Smooth muscle cell (in vitro differentiated cells): Measurements from ENCODE around the gene ZHX3. TPM values are rescaled to one million over a fixed set of nuclear protein-coding genes. Genes with fewer than 3 reads are reported as not detected.

ENCODE experiments used
- DNase-seq: peaks from one replicate; lab custom pipeline; 2025; ENCODE audit not compliant: unreplicated experiment; lab: John Stamatoyannopoulos, UW
- H2AFZ ChIP-seq: fragments of 200-600 bp; sonication (generic); 2 replicates; pipeline ENCODE4 v1.6.0; 2016; ENCODE audit warnings: antibody characterized with exemption, low read depth, mild to moderate bottlenecking
- H3F3A ChIP-seq: fragments of 200-600 bp; sonication (generic); 2 replicates; pipeline ENCODE4 v1.6.0; 2017; ENCODE audit warnings: antibody characterized with exemption, low read depth
- H3K27ac ChIP-seq: fragments of 200-600 bp; sonication (generic); 2 replicates; pipeline ENCODE4 v1.5.1; 2016; ENCODE audit warnings: low read depth, mild to moderate bottlenecking
- H3K27me3 ChIP-seq: fragments of 200-600 bp; sonication (generic); 2 replicates; pipeline ENCODE4 v1.6.1; 2016; ENCODE audit warnings: low read depth, mild to moderate bottlenecking
- H3K36me3 ChIP-seq: fragments of 200-600 bp; sonication (generic); 2 replicates; pipeline ENCODE4 v1.5.1; 2016; ENCODE audit warnings: low read depth
- H3K4me1 ChIP-seq: fragments of 200-600 bp; sonication (generic); 2 replicates; pipeline ENCODE4 v1.5.1; 2016; ENCODE audit warnings: low read depth
- H3K4me2 ChIP-seq: fragments of 200-600 bp; sonication (generic); 2 replicates; pipeline ENCODE4 v1.6.0; 2016; ENCODE audit warnings: mild to moderate bottlenecking
- H3K4me3 ChIP-seq: fragments of 200-600 bp; sonication (generic); 2 replicates; pipeline ENCODE4 v1.5.1; 2016; ENCODE audit warnings: mild to moderate bottlenecking
- H3K79me2 ChIP-seq: fragments of 200-600 bp; sonication (generic); 2 replicates; pipeline ENCODE4 v1.6.0; 2016; ENCODE audit warnings: low read depth, mild to moderate bottlenecking
- H3K9ac ChIP-seq: fragments of 200-600 bp; sonication (generic); 2 replicates; pipeline ENCODE4 v1.6.0; 2016; ENCODE audit warnings: low read depth
- H3K9me3 ChIP-seq: fragments of 200-600 bp; sonication (generic); replicated peaks from 2 replicates; pipeline ENCODE4 v1.5.1; 2016; ENCODE audit warnings: low read depth
- H4K20me1 ChIP-seq: fragments of 200-600 bp; sonication (generic); 2 replicates; pipeline ENCODE4 v1.6.0; 2016; ENCODE audit warnings: low read depth
- CTCF ChIP-seq: fragments of 200-600 bp; sonication (generic); IDR thresholded peaks from 2 replicates; pipeline ENCODE4 v1.5.1; 2017; ENCODE audit warnings: borderline replicate concordance, mild to moderate bottlenecking, antibody characterized with exemption; ENCODE audit not compliant: insufficient read depth, poor library complexity, severe bottlenecking
- WGBS: methylation state at CpG from one replicate; pipeline ENCODE4 v1.1.7; 2016; ENCODE audit warnings: low lambda C conversion rate; 5-methylcytosine and 5-hydroxymethylcytosine counted together
- polyA plus RNA-seq: library from polyadenylated mRNA; unstranded; fragments of >200 nt; fragmentation: Nextera tagmentation; extraction: Ambion mirVana; gene quantifications from 2 replicates; pipeline ENCODE4 v1.2.1, GENCODE V29; 2016
- total RNA-seq: library from RNA; depleted of rRNA; stranded (reverse); fragments of >200 nt; gene quantifications from 2 replicates; pipeline ENCODE4 v1.2.3, GENCODE V29; 2014

The ZHX3 gene
- total and polyA plus RNA-seq, 2 experiments from 2014 or later, result 10.1 to 17.1 TPM

GRCh38 chr20:41172296-41173140 lies 145.0 kb downstream of the ZHX3 start:
- Histone ChIP-seq H3K36me3 (no peaks in the 10 kb centered on the region), H3K9ac (no peak overlapping the region), H3K4me1 (peaks cover 14% of the 10 kb centered on the region), H2AFZ (no peak overlapping the region), H3K4me3 (no peak overlapping the region), H3K79me2 (no peaks in the 10 kb centered on the region), H3K27ac (no peak overlapping the region), H3F3A (peaks cover 10% of the 10 kb centered on the region), H3K9me3 (no peaks in the 10 kb centered on the region), H3K4me2 (no peak overlapping the region), H4K20me1 (peaks cover 22% of the 10 kb centered on the region), H3K27me3 (no peaks in the 10 kb centered on the region)
- TF ChIP-seq CTCF, result no peak
- no peak for DNase-seq
- whole genome bisulfite sequencing, result 89% methylated on average over 18 of the region's 18 CpGs

GRCh38 chr20:41171736-41172295 lies 145.7 kb downstream of the ZHX3 start:
- no peak overlapping the region for H3K27ac ChIP-seq
- H3K4me2 ChIP-seq, result no peak overlapping the region
- no peaks in the 10 kb centered on the region for H3K36me3 ChIP-seq
- H2AFZ ChIP-seq, result no peak overlapping the region
- no peak for TF ChIP-seq CTCF
- no peaks in the 10 kb centered on the region for H3K27me3 ChIP-seq
- peaks cover 22% of the 10 kb centered on the region for H4K20me1 ChIP-seq
- no peaks in the 10 kb centered on the region for H3K9me3 ChIP-seq
- H3K4me1 ChIP-seq, result peaks cover 14% of the 10 kb centered on the region
- WGBS, result 85% methylated on average over 3 of the region's 3 CpGs
- H3K4me3 ChIP-seq, result no peak overlapping the region
- H3F3A ChIP-seq, result peaks cover 10% of the 10 kb centered on the region
- DNase-seq, result no peak
- no peak overlapping the region for H3K9ac ChIP-seq
- no peaks in the 10 kb centered on the region for H3K79me2 ChIP-seq

- 95% methylated on average over 6 of the region's 6 CpGs for WGBS
- Histone ChIP-seq H3K27ac (no peak overlapping the region), H3K4me3 (no peak overlapping the region), H2AFZ (no peak overlapping the region), H3K36me3 (no peaks in the 10 kb centered on the region), H3K9ac (no peak overlapping the region), H3K27me3 (no peaks in the 10 kb centered on the region), H3K4me1 (peaks cover 14% of the 10 kb centered on the region), H3K79me2 (no peaks in the 10 kb centered on the region), H3K9me3 (no peaks in the 10 kb centered on the region), H3F3A (peaks cover 10% of the 10 kb centered on the region), H4K20me1 (peaks cover 22% of the 10 kb centered on the region), H3K4me2 (no peak overlapping the region)
- no peak for TF ChIP-seq CTCF
- no peak for DNase-seq
These were observed 147.0 kb downstream of the ZHX3 start for GRCh38 chr20:41170386-41171105.
